Measurements from ENCODE around the gene CCL25.
"Not testable (repeated sequence)": the region's sequence is repeated elsewhere in the genome, so short reads cannot be mapped to it uniquely, and the experiment has no call there.

The CCL25 gene

DNA sequence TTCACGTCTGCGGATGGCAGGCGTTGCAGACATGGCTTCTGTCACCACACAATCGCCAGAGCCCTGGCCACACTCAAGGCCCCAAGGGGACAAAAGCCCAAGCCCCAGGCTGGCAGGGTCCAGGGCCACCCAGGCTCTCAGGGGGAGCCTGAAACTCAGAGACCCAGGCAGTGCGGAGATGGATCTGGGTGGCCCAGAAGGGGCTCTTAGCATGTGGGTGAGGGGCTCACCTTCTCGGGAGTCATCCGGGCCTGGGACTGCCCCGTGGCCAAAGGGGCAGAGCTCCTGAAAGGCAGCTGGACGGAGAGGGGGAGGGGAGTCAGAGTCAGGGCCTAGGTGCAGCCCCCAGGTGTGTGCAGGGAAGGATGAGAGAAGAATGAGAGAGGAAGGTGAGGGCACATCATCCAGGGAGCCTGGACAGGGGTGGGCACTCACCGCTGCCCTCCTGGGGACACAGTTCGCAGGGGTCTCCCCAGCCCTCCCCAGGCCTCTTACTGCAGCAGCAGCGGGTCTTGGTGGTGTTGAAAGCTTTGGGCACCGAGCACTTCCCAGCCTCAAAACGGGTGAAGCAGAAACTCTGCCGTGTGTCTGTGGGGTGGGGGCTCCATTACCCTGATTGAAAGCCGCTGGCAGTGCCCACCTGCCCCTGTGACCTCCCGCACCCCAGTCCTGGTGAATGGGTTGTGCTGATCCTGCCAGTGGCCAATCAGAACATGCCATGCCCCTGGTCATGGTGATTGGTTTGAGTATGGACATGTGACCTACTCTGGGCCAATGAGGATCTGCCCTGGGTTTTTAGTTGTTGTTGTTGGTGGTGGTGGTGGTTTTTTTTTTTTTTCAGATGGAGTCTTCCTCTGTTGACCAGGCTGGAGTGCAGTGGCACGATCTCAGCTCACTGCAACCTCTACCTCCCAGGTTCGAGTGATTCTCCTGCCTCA, 37.4 kb downstream of the CCL25 start:
- Histone ChIP-seq H3K4me2 (ENCODE audit: low read length) (no peak overlapping the region), H3K27me3 (ENCODE audit: control insufficient read depth, insufficient read depth, low read length) (no peaks in the 10 kb centered on the region), H3K9ac (ENCODE audit: low read depth, low read length) (no peak overlapping the region), H3K4me1 (ENCODE audit: control insufficient read depth, insufficient read depth, low read length) (no peaks in the 10 kb centered on the region), H3K9me3 (replicated peaks; ENCODE audit: low read length) (peaks cover 8% of the 10 kb centered on the region), H3K36me3 (ENCODE audit: insufficient read depth, low read length) (no peaks in the 10 kb centered on the region), H3K4me3 (ENCODE audit: low read length) (no peak overlapping the region)

DNA sequence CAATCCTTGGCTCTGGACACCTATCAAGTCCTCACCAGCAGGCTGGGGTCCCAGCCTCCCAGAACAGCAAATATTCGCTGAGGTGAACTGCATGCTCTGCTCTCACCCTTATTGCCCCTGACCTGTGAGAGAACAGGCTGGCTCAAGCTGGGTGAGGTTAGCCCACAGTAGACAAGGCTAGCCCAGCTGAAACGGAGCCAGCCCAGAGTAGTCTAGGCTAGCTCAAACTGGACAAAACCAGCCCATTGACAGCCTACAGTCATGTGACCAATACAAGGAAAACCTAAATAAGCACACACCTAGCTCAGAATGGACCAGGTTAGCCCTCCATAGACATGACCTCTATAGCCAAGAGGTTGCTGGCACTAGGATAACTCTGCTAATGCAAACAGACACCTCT, 38.4 kb downstream of the CCL25 start:
- no peaks in the 10 kb centered on the region for H3K27me3 ChIP-seq (ENCODE audit: control insufficient read depth, insufficient read depth, low read length)
- H3K9me3 ChIP-seq (replicated peaks; ENCODE audit: low read length): peaks cover 18% of the 10 kb centered on the region

DNA sequence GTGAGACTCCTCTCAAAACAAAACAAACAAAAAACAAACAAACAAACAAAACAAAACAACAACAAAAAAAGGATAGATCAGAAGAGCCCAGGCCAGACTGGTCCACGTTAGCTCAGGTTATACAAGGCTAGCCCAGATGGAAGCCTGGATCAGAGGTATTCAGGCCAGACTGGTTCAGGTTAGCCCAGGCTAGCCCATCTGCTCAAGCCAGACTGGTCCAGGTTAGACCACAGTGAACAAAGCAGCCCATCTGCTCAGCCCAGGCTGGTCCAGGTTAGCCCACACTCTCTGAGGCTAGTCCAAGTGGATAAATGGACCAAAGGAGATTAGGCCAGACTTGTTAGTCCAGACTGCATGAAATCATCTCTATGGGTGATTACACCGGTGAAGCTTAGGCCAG, 41.2 kb downstream of the CCL25 start:
- no peak overlapping the region for H3K4me3 ChIP-seq (ENCODE audit: low read length)
- no peak overlapping the region for H3K4me2 ChIP-seq (ENCODE audit: low read length)
- no peaks in the 10 kb centered on the region for H3K27me3 ChIP-seq (ENCODE audit: control insufficient read depth, insufficient read depth, low read length)
- H3K9me3 ChIP-seq (replicated peaks; ENCODE audit: low read length): peaks cover 15% of the 10 kb centered on the region
- no peaks in the 10 kb centered on the region for H3K4me1 ChIP-seq (ENCODE audit: control insufficient read depth, insufficient read depth, low read length)
- no peaks in the 10 kb centered on the region for H3K36me3 ChIP-seq (ENCODE audit: insufficient read depth, low read length)
- H3K9ac ChIP-seq (ENCODE audit: low read depth, low read length): no peak overlapping the region

More for the DNA sequence above, 38.4 kb downstream of the CCL25 start:
- H3K4me1 ChIP-seq (ENCODE audit: control insufficient read depth, insufficient read depth, low read length): no peaks in the 10 kb centered on the region
- no peak overlapping the region for H3K4me3 ChIP-seq (ENCODE audit: low read length)
- H3K4me2 ChIP-seq (ENCODE audit: low read length): no peak overlapping the region
- H3K36me3 ChIP-seq (ENCODE audit: insufficient read depth, low read length): no peaks in the 10 kb centered on the region
- no peak overlapping the region for H3K9ac ChIP-seq (ENCODE audit: low read depth, low read length)

DNA sequence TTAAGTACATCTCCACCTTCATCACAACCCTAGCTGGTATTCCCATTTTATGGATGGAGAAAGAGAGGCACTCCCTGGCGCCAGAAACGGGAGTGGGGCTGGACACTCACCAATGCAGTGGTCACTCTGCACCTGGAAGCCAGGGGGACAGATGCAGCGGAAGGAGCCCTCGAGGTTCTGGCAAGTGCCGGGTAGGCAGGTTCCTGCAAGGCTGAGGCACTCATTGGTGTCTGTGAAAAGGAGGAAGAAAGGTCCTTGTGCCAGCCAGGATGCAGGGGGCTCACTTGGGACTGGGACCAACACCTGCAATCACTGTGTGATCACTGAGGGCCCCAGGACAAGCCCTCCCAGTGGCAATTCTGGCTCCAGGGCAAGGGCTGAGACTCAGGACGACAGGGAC, 41.8 kb downstream of the CCL25 start:
- Histone ChIP-seq H3K4me3 (ENCODE audit: low read length) (no peak overlapping the region), H3K4me1 (ENCODE audit: control insufficient read depth, insufficient read depth, low read length) (no peaks in the 10 kb centered on the region), H3K9me3 (replicated peaks; ENCODE audit: low read length) (peaks cover 13% of the 10 kb centered on the region), H3K9ac (ENCODE audit: low read depth, low read length) (no peak overlapping the region), H3K27me3 (ENCODE audit: control insufficient read depth, insufficient read depth, low read length) (no peaks in the 10 kb centered on the region), H3K4me2 (ENCODE audit: low read length) (no peak overlapping the region), H3K36me3 (ENCODE audit: insufficient read depth, low read length) (no peaks in the 10 kb centered on the region)

DNA sequence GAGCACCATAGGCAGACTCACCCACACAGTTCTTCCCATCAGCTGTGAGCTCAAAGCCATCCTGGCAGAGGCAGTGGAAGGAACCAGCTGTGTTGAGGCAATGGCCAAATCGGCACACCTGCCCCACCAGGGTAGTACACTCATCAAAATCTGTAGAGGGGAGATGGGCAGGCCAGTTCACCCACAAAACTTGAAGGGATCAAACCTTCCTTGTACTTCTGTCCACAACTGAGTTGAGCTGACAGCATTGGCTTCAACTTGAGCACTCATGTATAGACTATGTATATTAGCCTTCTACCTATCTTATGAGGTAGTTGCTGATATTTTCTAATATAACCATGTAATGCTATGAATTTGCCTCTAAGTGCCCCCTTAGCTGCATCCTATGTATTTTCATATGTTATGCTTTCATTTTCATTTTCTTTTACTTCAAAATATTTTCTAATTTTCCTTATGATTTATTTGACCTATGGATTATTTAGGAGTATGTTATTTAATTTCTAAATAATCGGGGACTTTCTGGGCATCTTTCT, 42.9 kb downstream of the CCL25 start:
- Histone ChIP-seq H3K36me3 (ENCODE audit: insufficient read depth, low read length) (no peaks in the 10 kb centered on the region), H3K9me3 (replicated peaks; ENCODE audit: low read length) (peaks cover 12% of the 10 kb centered on the region), H3K27me3 (ENCODE audit: control insufficient read depth, insufficient read depth, low read length) (no peaks in the 10 kb centered on the region), H3K9ac (ENCODE audit: low read depth, low read length) (no peak overlapping the region), H3K4me2 (ENCODE audit: low read length) (no peak overlapping the region), H3K4me3 (ENCODE audit: low read length) (no peak overlapping the region), H3K4me1 (ENCODE audit: control insufficient read depth, insufficient read depth, low read length) (no peaks in the 10 kb centered on the region)

DNA sequence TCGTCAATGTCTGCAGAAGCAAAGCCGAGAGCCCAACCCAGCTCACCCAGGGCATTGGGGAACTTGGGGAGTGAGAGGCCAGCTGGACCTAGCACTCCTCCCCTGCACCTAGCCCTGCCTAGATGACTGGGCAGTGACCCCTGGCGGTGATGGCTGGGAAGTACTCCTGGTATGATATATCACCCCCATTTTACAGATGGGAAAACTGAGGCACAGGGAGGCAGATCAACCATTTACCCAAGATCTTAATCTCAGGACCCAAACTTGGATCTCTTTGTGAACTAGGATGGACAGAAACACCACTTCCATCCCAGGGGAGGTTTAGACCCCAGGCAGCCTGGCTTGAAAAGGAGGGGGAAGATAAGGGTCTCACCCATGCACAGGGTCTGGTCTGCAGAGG, 43.5 kb downstream of the CCL25 start:
- peaks cover 12% of the 10 kb centered on the region for H3K9me3 ChIP-seq (replicated peaks; ENCODE audit: low read length)
- no peak overlapping the region for H3K4me3 ChIP-seq (ENCODE audit: low read length)
- H3K4me2 ChIP-seq (ENCODE audit: low read length): no peak overlapping the region
- H3K36me3 ChIP-seq (ENCODE audit: insufficient read depth, low read length): no peaks in the 10 kb centered on the region
- H3K4me1 ChIP-seq (ENCODE audit: control insufficient read depth, insufficient read depth, low read length): no peaks in the 10 kb centered on the region
- no peak overlapping the region for H3K9ac ChIP-seq (ENCODE audit: low read depth, low read length)
- no peaks in the 10 kb centered on the region for H3K27me3 ChIP-seq (ENCODE audit: control insufficient read depth, insufficient read depth, low read length)

DNA sequence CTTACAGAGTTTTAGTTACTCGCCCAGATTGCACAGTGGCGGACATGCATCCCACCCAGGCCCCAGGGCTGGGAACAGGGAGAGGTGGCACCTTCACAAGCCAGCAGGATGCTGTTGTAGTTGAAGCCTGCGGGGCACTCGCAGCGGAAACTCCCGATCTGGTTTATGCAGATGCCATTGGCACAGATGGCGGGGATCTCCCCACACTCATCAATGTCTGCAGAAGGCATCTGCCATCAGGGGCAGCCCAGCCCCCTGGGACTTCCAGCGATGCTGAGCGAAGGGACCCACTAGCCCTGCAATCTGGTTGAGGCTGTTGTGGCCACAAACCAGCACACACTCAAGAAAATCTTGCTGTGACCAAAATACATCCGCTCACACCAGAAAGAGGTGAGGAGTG, 44.6 kb downstream of the CCL25 start:
- Histone ChIP-seq H3K36me3 (ENCODE audit: insufficient read depth, low read length) (no peaks in the 10 kb centered on the region), H3K9me3 (replicated peaks; ENCODE audit: low read length) (peaks cover 12% of the 10 kb centered on the region), H3K4me1 (ENCODE audit: control insufficient read depth, insufficient read depth, low read length) (no peaks in the 10 kb centered on the region), H3K4me3 (ENCODE audit: low read length) (no peak overlapping the region), H3K9ac (ENCODE audit: low read depth, low read length) (no peak overlapping the region), H3K4me2 (ENCODE audit: low read length) (no peak overlapping the region), H3K27me3 (ENCODE audit: control insufficient read depth, insufficient read depth, low read length) (no peaks in the 10 kb centered on the region)

DNA sequence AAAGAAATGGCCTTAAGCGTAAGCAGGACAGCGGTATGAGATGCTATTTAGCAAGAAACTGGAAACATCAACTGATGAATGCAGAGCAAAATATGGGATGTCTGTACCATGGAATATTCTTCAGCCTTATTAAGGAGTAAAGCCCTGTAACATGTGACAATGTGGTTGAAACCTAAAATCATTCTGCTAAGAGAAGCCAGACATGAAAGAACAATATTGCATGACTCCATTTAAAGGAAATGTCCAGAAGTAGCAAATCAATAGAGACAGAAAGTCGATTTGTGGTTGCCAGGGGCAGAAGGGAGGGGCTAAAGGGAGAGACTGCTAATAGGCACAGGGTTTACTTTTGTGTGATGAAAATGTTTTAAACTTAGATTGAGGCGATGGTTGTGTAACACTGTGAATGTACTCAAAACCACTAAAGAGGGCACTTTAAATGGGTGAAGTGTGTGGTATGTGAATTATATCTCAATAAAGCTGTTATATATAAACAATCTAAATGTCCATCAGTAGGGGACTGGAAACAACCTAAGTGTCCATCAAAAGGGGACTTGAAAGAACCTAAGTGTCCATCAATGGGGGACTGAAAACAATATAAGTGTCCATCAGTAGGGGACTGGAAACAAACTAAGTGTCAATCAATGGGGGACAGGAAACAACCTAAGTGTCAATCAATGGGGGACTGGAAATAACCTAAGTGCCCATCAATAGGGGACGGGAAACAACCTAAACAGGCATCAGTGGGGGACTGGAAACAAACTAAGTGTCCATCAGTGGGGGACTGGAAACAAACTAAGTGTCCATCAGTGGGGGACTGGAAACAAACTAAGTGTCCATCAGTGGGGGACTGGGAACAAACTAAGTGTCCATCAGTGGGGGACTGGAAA, 45.4 kb downstream of the CCL25 start:
- Histone ChIP-seq H3K36me3 (ENCODE audit: insufficient read depth, low read length) (no peaks in the 10 kb centered on the region), H3K4me3 (ENCODE audit: low read length) (no peak overlapping the region), H3K27me3 (ENCODE audit: control insufficient read depth, insufficient read depth, low read length) (no peaks in the 10 kb centered on the region), H3K9me3 (replicated peaks; ENCODE audit: low read length) (peaks cover 12% of the 10 kb centered on the region), H3K4me2 (ENCODE audit: low read length) (no peak overlapping the region), H3K9ac (ENCODE audit: low read depth, low read length) (no peak overlapping the region), H3K4me1 (ENCODE audit: control insufficient read depth, insufficient read depth, low read length) (no peaks in the 10 kb centered on the region)

DNA sequence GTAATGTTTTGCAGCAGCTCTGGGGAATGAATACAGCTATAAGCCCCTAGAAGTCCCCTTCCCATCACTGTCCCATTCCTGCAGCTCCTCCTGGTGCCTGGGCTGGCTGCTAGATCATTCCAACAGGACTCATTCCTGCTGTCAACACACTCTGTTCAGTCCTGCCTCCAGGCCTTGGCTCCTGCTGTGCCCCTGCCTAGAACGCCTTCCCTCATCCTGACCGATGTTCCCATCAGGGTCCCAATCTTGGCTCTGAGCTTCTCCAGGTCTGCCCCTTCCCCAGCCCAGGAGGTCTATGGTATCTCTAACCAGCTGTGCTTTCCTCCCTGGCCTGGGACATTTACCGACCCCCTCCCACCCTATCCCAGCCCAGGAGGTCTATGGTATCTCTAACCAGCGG, 48.8 kb downstream of the CCL25 start:
- Histone ChIP-seq H3K36me3 (ENCODE audit: insufficient read depth, low read length) (no peaks in the 10 kb centered on the region), H3K27me3 (ENCODE audit: control insufficient read depth, insufficient read depth, low read length) (no peaks in the 10 kb centered on the region), H3K4me1 (ENCODE audit: control insufficient read depth, insufficient read depth, low read length) (no peaks in the 10 kb centered on the region), H3K4me3 (ENCODE audit: low read length) (no peak overlapping the region), H3K9me3 (replicated peaks; ENCODE audit: low read length) (no peaks in the 10 kb centered on the region), H3K4me2 (ENCODE audit: low read length) (no peak overlapping the region), H3K9ac (ENCODE audit: low read depth, low read length) (no peak overlapping the region)

DNA sequence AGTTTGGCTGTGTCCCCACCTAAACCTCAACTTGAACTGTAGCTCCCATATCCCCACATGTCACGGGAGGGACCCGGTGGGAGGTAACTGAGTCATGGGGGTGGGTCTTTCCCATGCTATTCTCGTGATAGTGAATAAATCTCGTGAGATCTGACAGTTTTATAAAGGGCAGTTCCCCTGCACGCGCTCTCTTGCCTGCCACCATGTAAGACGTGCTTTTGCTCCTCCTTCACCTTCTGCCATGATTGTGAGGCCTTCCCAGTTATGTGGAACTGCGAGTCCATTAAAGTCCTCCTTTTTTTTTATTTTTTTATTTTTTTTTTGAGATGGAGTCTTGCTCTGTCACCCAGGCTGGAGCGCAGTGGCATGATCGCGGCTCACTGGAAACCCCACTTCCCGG, 49.4 kb downstream of the CCL25 start:
- not testable (repeated sequence) for H3K9ac ChIP-seq (ENCODE audit: low read depth, low read length); H3K36me3 ChIP-seq (ENCODE audit: insufficient read depth, low read length); H3K27me3 ChIP-seq (ENCODE audit: control insufficient read depth, insufficient read depth, low read length); H3K4me2 ChIP-seq (ENCODE audit: low read length); H3K4me3 ChIP-seq (ENCODE audit: low read length); H3K9me3 ChIP-seq (replicated peaks; ENCODE audit: low read length); H3K4me1 ChIP-seq (ENCODE audit: control insufficient read depth, insufficient read depth, low read length)

DNA sequence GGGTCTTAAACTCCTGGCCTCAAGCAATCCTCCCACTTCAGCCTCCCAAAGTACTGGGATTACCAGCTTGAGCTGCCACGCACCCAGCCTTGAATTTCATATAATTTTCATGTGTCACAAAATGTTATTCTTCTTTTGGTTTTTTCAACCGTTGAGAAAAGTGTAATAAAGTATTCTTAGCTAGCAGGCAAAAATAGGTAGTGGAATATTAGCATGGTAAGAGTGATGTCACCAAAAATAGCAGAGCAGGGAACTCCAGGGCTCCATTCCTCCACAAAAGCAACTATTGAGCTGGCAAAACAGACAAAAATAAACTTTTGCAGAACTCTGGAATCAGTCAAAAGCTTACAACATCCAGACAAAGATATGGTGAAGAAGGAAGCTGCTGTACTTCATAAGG, 52.9 kb downstream of the CCL25 start:
- no peaks in the 10 kb centered on the region for H3K36me3 ChIP-seq (ENCODE audit: insufficient read depth, low read length)
- no peaks in the 10 kb centered on the region for H3K9me3 ChIP-seq (replicated peaks; ENCODE audit: low read length)
- no peaks in the 10 kb centered on the region for H3K27me3 ChIP-seq (ENCODE audit: control insufficient read depth, insufficient read depth, low read length)
- H3K4me3 ChIP-seq (ENCODE audit: low read length): no peak overlapping the region
- no peak overlapping the region for H3K4me2 ChIP-seq (ENCODE audit: low read length)
- no peak overlapping the region for H3K9ac ChIP-seq (ENCODE audit: low read depth, low read length)
- no peaks in the 10 kb centered on the region for H3K4me1 ChIP-seq (ENCODE audit: control insufficient read depth, insufficient read depth, low read length)

Data from skeletal muscle satellite cell (primary cell).